Naive thymus-derived CD8-positive, alpha-beta T cell (primary cell): ENCODE results near the gene POPDC3. TPM values are rescaled to one million over a fixed set of nuclear protein-coding genes. Genes with fewer than 3 reads are reported as not detected.
"Not testable (repeated sequence)": the region's sequence is repeated elsewhere in the genome, so short reads cannot be mapped to it uniquely, and the experiment has no call there.

Experiments
- ATAC-seq, 2 donors: fragments of 150-1000 bp; cut with Tn5 transposase in 1 of 2; sonication (Bioruptor Pico), chemical (Tn5 transposase) in 1 of 2; 1 replicate in 1 of 2; 2 replicates in 1 of 2; pipeline ENCODE4 v1.10.0; 2021; ENCODE audit warnings: mild to moderate bottlenecking in 2 of 2, moderate library complexity in 2 of 2
- POLR2A ChIA-PET: fragments of 350-600 bp; sonication (Branson Sonifier 250); formaldehyde crosslinking; loops from one replicate; lab custom pipeline; 2021; ENCODE audit warnings: antibody characterized with exemption; lab: Charles Lee
- DNase-seq, 10 donors: peaks; one replicate each; pipeline versions ENCODE4 v3.0.0 to v3.0.0-alpha.2; 2020 to 2022
- H3K27ac Mint-ChIP-seq, 10 donors: one replicate each; pipeline ENCODE4 v1.8.0; 2020 to 2022; ENCODE audit warnings: mild to moderate bottlenecking in 10 of 10, mixed read lengths in 10 of 10, moderate library complexity in 4 of 10, inconsistent platforms in 1 of 10
- H3K27me3 Mint-ChIP-seq, 5 donors: one replicate each; pipeline ENCODE4 v1.8.0; 2021 to 2022; ENCODE audit warnings: mixed read lengths in 5 of 5
- H3K36me3 Mint-ChIP-seq, 3 donors: one replicate each; pipeline ENCODE4 v1.8.0; 2020 to 2022; ENCODE audit warnings: mixed read lengths in 3 of 3, mild to moderate bottlenecking in 2 of 3, inconsistent platforms in 1 of 3
- H3K4me1 Mint-ChIP-seq, 4 donors: one replicate each; pipeline ENCODE4 v1.8.0; 2021 to 2022; ENCODE audit warnings: mixed read lengths in 4 of 4
- H3K4me3 Mint-ChIP-seq, 10 donors: one replicate each; pipeline ENCODE4 v1.8.0; 2020 to 2022; ENCODE audit warnings: mild to moderate bottlenecking in 10 of 10, mixed read lengths in 10 of 10, moderate library complexity in 6 of 10, inconsistent platforms in 1 of 10
- H3K9me3 Mint-ChIP-seq, 9 donors: one replicate each; pipeline ENCODE4 v1.8.0; 2020 to 2022; ENCODE audit warnings: mixed read lengths in 9 of 9, mild to moderate bottlenecking in 3 of 9, inconsistent platforms in 1 of 9, moderate library complexity in 1 of 9
- polyA plus RNA-seq, 3 donors: library from polyadenylated mRNA; unstranded; fragments of 300-500 nt; fragmentation: Illumina TruSeq; gene quantifications; one replicate each; pipeline ENCODE4 v1.2.3, GENCODE V29; 2021
- total RNA-seq, 8 experiments: library from RNA in 2 of 8; stranded (reverse) in 2 of 8; gene quantifications; one replicate each; pipeline ENCODE4 v1.2.3 and lab custom pipeline; 2021 to 2026

The POPDC3 gene
- total and polyA plus RNA-seq, 5 experiments from 2014 or later, result not detected

- Mint-ChIP-seq H3K4me3 (no peak overlapping the region), H3K4me1 (no peaks in the 10 kb centered on the region), H3K36me3 (peaks cover 0 to 4% (median 0%) of the 10 kb centered on the region in 3 donors), H3K27me3 (peaks cover 12 to 29% (median 14%) of the 10 kb centered on the region in 5 donors), H3K27ac (no peak overlapping the region), H3K9me3 (peaks cover 0 to 2% (median 0%) of the 10 kb centered on the region in 9 donors)
- no peak for ATAC-seq
- POLR2A ChIA-PET, result no interaction called here
- DNase-seq, result no peak
Measured at GRCh38 chr6:105192707-105193465, 13.1 kb upstream of the POPDC3 start.

DNA sequence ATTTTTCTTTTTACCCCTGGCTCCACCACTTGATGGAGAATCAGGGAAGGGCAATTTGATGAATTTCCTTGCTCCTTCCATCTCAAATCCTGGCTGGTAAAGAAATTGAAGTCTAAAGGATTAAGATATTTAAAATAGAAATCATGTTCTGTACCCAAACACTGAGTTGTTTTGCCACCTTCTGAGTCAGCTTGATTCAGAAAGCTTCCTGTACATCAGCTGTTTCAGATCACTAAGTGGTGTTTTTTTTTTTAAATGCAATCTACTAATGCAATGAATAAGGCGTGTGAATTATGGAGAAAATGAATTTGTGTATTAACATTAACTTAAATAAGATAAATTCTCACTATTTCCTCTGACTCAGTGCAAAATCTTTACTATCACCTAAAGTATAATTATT is 11.5 kb upstream of the POPDC3 start:
- Mint-ChIP-seq H3K27ac (no peak overlapping the region), H3K4me1 (no peaks in the 10 kb centered on the region), H3K9me3 (peaks cover 0 to 2% (median 0%) of the 10 kb centered on the region in 9 donors), H3K4me3 (no peak overlapping the region), H3K36me3 (peaks cover 0 to 4% (median 0%) of the 10 kb centered on the region in 3 donors), H3K27me3 (peaks cover 13 to 27% (median 21%) of the 10 kb centered on the region in 5 donors)
- POLR2A ChIA-PET, result no interaction called here
- DNase-seq, result no peak
- no peak for ATAC-seq

DNA sequence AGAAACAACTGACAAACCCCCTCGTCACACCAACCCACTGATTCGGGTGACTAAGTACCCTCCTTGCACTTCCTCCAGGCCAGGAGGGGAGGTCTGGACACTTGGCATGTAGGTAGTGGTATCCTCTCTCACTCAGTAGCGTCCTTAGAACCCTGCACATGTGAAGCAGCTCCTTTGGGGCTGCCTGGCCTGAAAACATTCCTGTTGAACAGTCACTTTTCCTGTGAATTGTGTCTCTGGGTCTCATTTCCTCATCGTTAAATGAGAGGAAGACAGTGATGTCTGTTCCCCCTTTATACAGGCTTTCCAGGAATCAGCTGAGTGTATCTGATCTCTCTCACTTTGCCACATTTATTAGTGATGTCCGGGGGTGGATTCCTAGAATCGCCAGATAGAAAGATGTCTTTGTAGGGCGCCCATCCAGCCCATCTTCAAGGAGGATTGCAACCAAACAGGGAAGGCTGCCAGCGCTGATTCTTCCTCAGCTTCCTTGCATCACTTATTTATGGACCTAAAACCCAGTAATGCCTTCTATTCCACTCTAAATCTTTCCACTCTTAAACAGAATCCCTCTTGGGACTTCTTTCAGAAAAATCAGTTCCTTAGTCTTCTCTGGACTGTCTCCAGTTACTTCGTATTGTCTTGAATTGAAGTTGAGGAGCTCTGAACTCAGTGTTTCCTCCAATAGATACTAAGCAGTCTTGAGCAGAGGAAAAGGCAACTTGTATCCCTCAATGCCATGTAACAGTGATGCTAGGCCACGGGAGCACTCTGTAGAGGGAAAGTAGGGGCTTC is 9.4 kb upstream of the POPDC3 start:
- POLR2A ChIA-PET, result no interaction called here
- no peak overlapping the region for H3K4me3 Mint-ChIP-seq
- no peaks in the 10 kb centered on the region for H3K36me3 Mint-ChIP-seq

DNA sequence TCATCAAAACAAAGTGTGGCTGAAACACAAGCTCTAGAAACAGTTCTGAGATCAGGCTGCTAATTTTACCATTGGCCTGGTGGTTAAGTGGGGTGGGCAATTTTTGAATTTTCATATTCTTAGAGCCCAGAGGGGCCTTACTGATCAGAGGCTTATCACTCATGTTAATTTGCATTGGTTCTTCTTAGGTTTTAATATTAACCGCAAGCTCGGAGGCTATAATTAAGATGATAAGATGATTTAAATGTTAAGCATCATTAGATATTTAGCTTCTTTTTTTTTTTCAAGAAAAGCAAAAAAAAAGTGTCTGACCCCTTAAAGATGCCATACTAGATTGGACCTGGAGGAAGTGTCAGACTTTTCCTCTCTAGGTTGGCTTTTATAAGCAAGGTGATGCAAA is 8.4 kb upstream of the POPDC3 start:
- ATAC-seq (no peak), DNase-seq (no peak)
- Mint-ChIP-seq H3K4me3 (no peak overlapping the region), H3K4me1 (no peaks in the 10 kb centered on the region), H3K36me3 (no peaks in the 10 kb centered on the region), H3K27ac (no peak overlapping the region), H3K27me3 (peaks cover 13 to 26% (median 21%) of the 10 kb centered on the region in 5 donors), H3K9me3 (no peaks in the 10 kb centered on the region)
- POLR2A ChIA-PET, result no interaction called here

More for the DNA sequence above, 9.4 kb upstream of the POPDC3 start:
- ATAC-seq, result no peak
- H3K27me3 Mint-ChIP-seq, result peaks cover 10 to 20% (median 15%) of the 10 kb centered on the region in 5 donors
- H3K4me1 Mint-ChIP-seq, result no peaks in the 10 kb centered on the region
- DNase-seq, result no peak
- H3K9me3 Mint-ChIP-seq, result no peaks in the 10 kb centered on the region
- peak overlapping the region in 1 of 10 donors; percentile 30 for H3K27ac Mint-ChIP-seq

DNA sequence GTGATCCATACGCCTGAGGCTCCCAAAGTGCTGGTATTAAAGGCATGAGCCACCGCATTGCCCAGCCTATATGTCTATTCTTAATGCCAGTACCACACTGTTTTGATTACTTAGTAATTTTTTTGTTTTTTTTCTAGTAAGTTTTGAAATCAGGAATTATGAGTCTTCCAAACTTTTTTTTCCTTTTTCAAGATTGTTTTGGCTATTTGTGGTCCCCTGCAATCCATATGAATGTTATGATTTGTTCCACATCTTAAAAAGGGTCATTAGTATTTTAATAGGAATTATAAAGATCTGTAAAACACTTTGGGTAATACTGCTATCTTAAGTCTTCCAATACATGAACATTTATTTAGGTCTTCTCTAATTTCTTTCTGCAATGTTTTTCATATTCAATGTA is 6.8 kb upstream of the POPDC3 start:
- no peak for DNase-seq
- ATAC-seq, result no peak
- Mint-ChIP-seq H3K27me3 (peaks cover 23 to 41% (median 33%) of the 10 kb centered on the region in 5 donors), H3K9me3 (no peaks in the 10 kb centered on the region), H3K36me3 (no peaks in the 10 kb centered on the region), H3K4me1 (no peaks in the 10 kb centered on the region), H3K27ac (no peak overlapping the region), H3K4me3 (no peak overlapping the region)
- POLR2A ChIA-PET, result no interaction called here

GRCh38 chr6:105184921-105185320 is 5.1 kb upstream of the POPDC3 start:
- DNase-seq (no peak), ATAC-seq (no peak)
- H3K27me3 Mint-ChIP-seq, result peaks cover 31 to 58% (median 46%) of the 10 kb centered on the region in 5 donors
- H3K36me3 Mint-ChIP-seq, result no peaks in the 10 kb centered on the region
- no peak overlapping the region for H3K27ac Mint-ChIP-seq
- peaks cover 0 to 5% (median 3%) of the 10 kb centered on the region in 4 donors for H3K4me1 Mint-ChIP-seq
- POLR2A ChIA-PET, result no interaction called here
- no peaks in the 10 kb centered on the region for H3K9me3 Mint-ChIP-seq
- no peak overlapping the region for H3K4me3 Mint-ChIP-seq

DNA sequence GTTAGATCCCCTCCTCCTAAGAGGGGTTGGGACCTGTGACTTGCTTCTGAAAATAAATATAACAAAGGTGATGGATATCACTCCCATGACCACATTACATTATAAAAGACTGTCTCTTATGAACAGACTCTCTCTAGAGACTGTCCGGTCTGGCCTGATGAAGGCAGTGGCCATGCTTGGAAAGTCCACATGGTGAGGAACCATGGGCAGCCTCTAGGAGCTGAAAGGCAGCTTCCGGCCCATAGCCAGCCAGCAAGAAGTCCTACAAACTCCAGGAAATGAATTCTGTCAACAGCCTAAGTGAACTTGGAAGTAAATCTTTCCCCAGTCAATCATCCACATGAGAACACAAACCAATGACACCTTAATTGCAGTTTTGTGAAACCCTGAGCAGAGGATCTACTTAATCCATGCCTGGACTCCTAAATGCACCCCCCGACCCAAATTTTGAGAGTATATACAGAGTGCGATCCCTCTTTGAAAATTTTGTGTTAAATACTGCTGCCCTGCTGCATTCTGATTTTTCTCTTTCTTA is 2.2 kb upstream of the POPDC3 start:
- H3K36me3 Mint-ChIP-seq, result no peaks in the 10 kb centered on the region
- POLR2A ChIA-PET, result no interaction called here

GRCh38 chr6:105178636-105179035 is 1.2 kb downstream of the POPDC3 start:
- peaks cover 25 to 63% (median 44%) of the 10 kb centered on the region in 5 donors for H3K27me3 Mint-ChIP-seq
- H3K36me3 Mint-ChIP-seq, result peaks cover 0 to 2% (median 0%) of the 10 kb centered on the region in 3 donors
- ATAC-seq, result no peak
- H3K27ac Mint-ChIP-seq, result no peak overlapping the region
- peak overlapping the region in 2 of 10 donors; percentile 37 to 50 for H3K4me3 Mint-ChIP-seq
- peaks cover 0 to 2% (median 0%) of the 10 kb centered on the region in 9 donors for H3K9me3 Mint-ChIP-seq
- peaks cover 0 to 7% (median 4%) of the 10 kb centered on the region in 4 donors for H3K4me1 Mint-ChIP-seq
- DNase-seq, result no peak
- POLR2A ChIA-PET, result no interaction called here

More for the DNA sequence above, 2.2 kb upstream of the POPDC3 start:
- Mint-ChIP-seq H3K4me1 (peaks cover 0 to 7% (median 4%) of the 10 kb centered on the region in 4 donors), H3K4me3 (no peak overlapping the region), H3K27ac (no peak overlapping the region), H3K9me3 (no peaks in the 10 kb centered on the region), H3K27me3 (peaks cover 32 to 73% (median 52%) of the 10 kb centered on the region in 5 donors)
- ATAC-seq (no peak), DNase-seq (no peak)

DNA sequence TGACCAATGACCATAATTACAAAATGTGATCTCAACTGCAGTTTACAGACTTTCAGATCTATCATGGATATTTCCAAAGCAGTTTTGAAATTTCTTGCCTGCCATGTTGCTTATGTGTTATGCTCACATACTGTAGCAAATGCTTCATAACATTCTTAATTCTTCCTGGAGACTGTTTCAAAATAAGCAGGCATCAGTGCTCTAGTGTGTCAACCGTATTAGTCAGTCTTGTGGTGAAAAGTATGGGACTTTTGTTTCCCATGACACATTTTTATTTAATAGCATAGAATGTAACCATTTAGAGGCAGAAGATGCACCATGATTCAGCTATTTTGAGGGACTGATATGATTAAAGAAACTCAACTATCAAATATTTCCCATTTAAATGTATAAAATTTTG is 1.7 kb downstream of the POPDC3 start:
- no peak for DNase-seq
- H3K27me3 Mint-ChIP-seq, result peaks cover 26 to 63% (median 40%) of the 10 kb centered on the region in 5 donors
- H3K4me3 Mint-ChIP-seq, result peak overlapping the region in 1 of 10 donors; percentile 26
- peaks cover 0 to 2% (median 0%) of the 10 kb centered on the region in 9 donors for H3K9me3 Mint-ChIP-seq
- H3K27ac Mint-ChIP-seq, result no peak overlapping the region
- ATAC-seq, result no peak
- H3K4me1 Mint-ChIP-seq, result peaks cover 0 to 7% (median 4%) of the 10 kb centered on the region in 4 donors
- peaks cover 0 to 5% (median 0%) of the 10 kb centered on the region in 3 donors for H3K36me3 Mint-ChIP-seq
- POLR2A ChIA-PET, result no interaction called here

DNA sequence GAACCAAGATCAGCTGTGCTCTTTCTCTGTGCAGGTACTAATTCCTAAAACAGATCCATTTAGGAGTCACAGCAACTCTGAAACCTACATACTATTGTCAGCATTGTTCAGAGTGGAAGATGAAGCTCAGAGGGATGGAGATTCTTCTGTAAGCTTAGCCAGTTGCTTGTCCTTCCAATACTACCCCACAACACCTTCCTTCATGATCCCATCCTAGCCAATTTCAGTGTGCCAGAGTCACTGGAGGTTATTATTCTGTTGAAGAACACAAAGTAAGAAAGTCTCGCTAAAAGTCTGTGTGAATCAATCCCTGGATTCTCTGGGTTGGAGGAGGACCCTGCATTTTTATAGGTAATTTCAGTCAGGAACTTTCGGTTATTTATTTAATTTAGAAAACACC is 2.3 kb downstream of the POPDC3 start:
- Mint-ChIP-seq H3K27me3 (peaks cover 23 to 58% (median 38%) of the 10 kb centered on the region in 5 donors), H3K27ac (no peak overlapping the region), H3K36me3 (peaks cover 0 to 5% (median 0%) of the 10 kb centered on the region in 3 donors), H3K4me3 (no peak overlapping the region), H3K4me1 (peaks cover 0 to 7% (median 4%) of the 10 kb centered on the region in 4 donors), H3K9me3 (peaks cover 0 to 2% (median 0%) of the 10 kb centered on the region in 9 donors)
- POLR2A ChIA-PET, result no interaction called here
- DNase-seq, result no peak
- no peak for ATAC-seq

- H3K9me3 Mint-ChIP-seq, result peaks cover 0 to 2% (median 0%) of the 10 kb centered on the region in 9 donors
- DNase-seq, result no peak
- H3K36me3 Mint-ChIP-seq, result peaks cover 0 to 5% (median 0%) of the 10 kb centered on the region in 3 donors
- H3K4me3 Mint-ChIP-seq, result no peak overlapping the region
- POLR2A ChIA-PET, result no interaction called here
- peaks cover 16 to 41% (median 24%) of the 10 kb centered on the region in 5 donors for H3K27me3 Mint-ChIP-seq
- H3K4me1 Mint-ChIP-seq, result peaks cover 0 to 2% (median 0%) of the 10 kb centered on the region in 4 donors
- H3K27ac Mint-ChIP-seq, result no peak overlapping the region
- no peak for ATAC-seq
Measured at GRCh38 chr6:105174512-105174911, 5.3 kb downstream of the POPDC3 start.

DNA sequence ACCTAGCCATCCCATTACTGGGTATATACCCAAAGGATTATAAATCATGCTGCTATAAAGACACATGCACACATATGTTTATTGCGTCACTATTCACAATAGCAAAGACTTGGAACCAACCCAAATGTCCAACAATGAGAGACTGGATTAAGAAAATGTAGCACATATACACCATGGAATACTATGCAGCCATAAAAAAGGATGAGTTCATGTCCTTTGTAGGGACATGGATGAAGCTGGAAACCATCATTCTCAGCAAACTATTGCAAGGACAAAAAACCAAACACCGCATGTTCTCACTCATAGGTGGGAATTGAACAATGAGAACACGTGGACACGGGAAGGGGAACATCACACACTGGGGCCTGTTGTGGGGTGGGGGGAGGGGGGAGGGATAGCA is 7.3 kb downstream of the POPDC3 start:
- H3K9me3 Mint-ChIP-seq, ATAC-seq, POLR2A ChIA-PET: not testable (repeated sequence)

More for the DNA sequence above, 7.3 kb downstream of the POPDC3 start:
- DNase-seq, H3K27ac Mint-ChIP-seq, H3K36me3 Mint-ChIP-seq, H3K4me3 Mint-ChIP-seq, H3K4me1 Mint-ChIP-seq: not testable (repeated sequence)
- H3K27me3 Mint-ChIP-seq, result peaks cover 8 to 36% (median 29%) of the 10 kb centered on the region in 5 donors
